ENCODE results near the gene TSHB.
A peak's percentile ranks its signal among the peaks of the same experiment; 100 is the strongest.

GRCh38 chr1:115052454-115053083 lies 22.9 kb downstream of the TSHB start:
- TF ChIP-seq CTCF (IDR thresholded peaks at IDR 0.05): peak; percentile 86
- no peak for TF ChIP-seq ZFX (IDR thresholded peaks at IDR 0.05; ENCODE audit: borderline replicate concordance)

Data from 22Rv1 (cell line).